GM23338 (cell line): ENCODE results near the gene RNFT2. TPM values are rescaled to one million over a fixed set of nuclear protein-coding genes. Genes with fewer than 3 reads are reported as not detected.

ENCODE experiments used
- ATAC-seq: fragments of 200-7000 bp; cut with Tn5 transposase; 3 replicates; pipeline ENCODE4 v1.9.1; 2020
- DNase-seq: peaks from one replicate; pipeline ENCODE4 v3.0.0-alpha.2; 2015; ENCODE audit warnings: low spot score
- H2AFZ ChIP-seq: fragments of 200-600 bp; sonication (generic); 2 replicates; pipeline ENCODE4 v1.8.0; 2016; ENCODE audit warnings: antibody characterized with exemption, mild to moderate bottlenecking, moderate library complexity
- H3F3A ChIP-seq: fragments of 200-600 bp; sonication (generic); replicated peaks from 2 replicates; pipeline ENCODE4 v1.8.0; 2017; ENCODE audit warnings: antibody characterized with exemption, mixed run types, low read depth
- H3K27ac ChIP-seq: fragments of 200-600 bp; sonication (generic); 2 replicates; pipeline ENCODE4 v1.6.1; 2016; ENCODE audit warnings: low read depth
- H3K27me3 ChIP-seq: fragments of 200-600 bp; sonication (generic); 2 replicates; pipeline ENCODE4 v1.8.0; 2016; ENCODE audit warnings: mild to moderate bottlenecking, mixed run types, moderate library complexity; ENCODE audit not compliant: insufficient read depth
- H3K36me3 ChIP-seq: fragments of 200-600 bp; sonication (generic); 2 replicates; pipeline ENCODE4 v1.8.0; 2016; ENCODE audit warnings: mild to moderate bottlenecking; ENCODE audit not compliant: insufficient read depth
- H3K4me1 ChIP-seq: fragments of 200-600 bp; sonication (generic); 2 replicates; pipeline ENCODE4 v1.8.0; 2016; ENCODE audit warnings: mild to moderate bottlenecking, moderate library complexity; ENCODE audit not compliant: insufficient read depth
- H3K4me2 ChIP-seq: fragments of 200-600 bp; sonication (generic); 2 replicates; pipeline ENCODE4 v1.7.1; 2017; ENCODE audit warnings: mixed run types
- H3K4me3 ChIP-seq: fragments of 200-600 bp; sonication (generic); 2 replicates; pipeline ENCODE4 v1.6.1; 2016; ENCODE audit warnings: mixed run types
- H3K79me2 ChIP-seq: fragments of 200-600 bp; sonication (generic); replicated peaks from 2 replicates; pipeline ENCODE4 v1.8.0; 2017; ENCODE audit warnings: mild to moderate bottlenecking; ENCODE audit not compliant: insufficient read depth
- H3K9me2 ChIP-seq: fragments of 200-600 bp; sonication (generic); 2 replicates; pipeline ENCODE4 v1.8.0; 2017; ENCODE audit not compliant: insufficient read depth
- H4K20me1 ChIP-seq: fragments of 200-600 bp; sonication (generic); replicated peaks from 2 replicates; pipeline ENCODE4 v1.8.0; 2017; ENCODE audit warnings: mild to moderate bottlenecking; ENCODE audit not compliant: insufficient read depth
- H3K27ac Mint-ChIP-seq: 2 replicates; pipeline ENCODE4 v1.8.0; 2020; ENCODE audit warnings: inconsistent platforms, mild to moderate bottlenecking, moderate library complexity, mixed read lengths
- H3K27me3 Mint-ChIP-seq: 3 replicates; pipeline ENCODE4 v1.8.0; 2022; ENCODE audit warnings: low read depth, mild to moderate bottlenecking, moderate library complexity, mixed read lengths, inconsistent platforms; ENCODE audit not compliant: insufficient read depth, poor library complexity
- H3K36me3 Mint-ChIP-seq: 3 replicates; pipeline ENCODE4 v1.8.0; 2021; ENCODE audit warnings: low read depth, mild to moderate bottlenecking, inconsistent platforms, moderate library complexity, mixed read lengths
- H3K4me1 Mint-ChIP-seq: 3 replicates; pipeline ENCODE4 v1.8.0; 2020; ENCODE audit warnings: mild to moderate bottlenecking, inconsistent platforms, mixed read lengths
- H3K4me3 Mint-ChIP-seq: 3 replicates; pipeline ENCODE4 v1.8.0; 2021; ENCODE audit warnings: moderate library complexity, mild to moderate bottlenecking, inconsistent platforms, mixed read lengths
- H3K9me3 Mint-ChIP-seq: 3 replicates; pipeline ENCODE4 v1.8.0; 2020; ENCODE audit warnings: moderate library complexity, mild to moderate bottlenecking, inconsistent platforms, mixed read lengths
- EZH2 ChIP-seq: fragments of 200-600 bp; sonication (generic); IDR thresholded peaks from one replicate; pipeline ENCODE4 v1.8.0; 2017; ENCODE audit warnings: antibody characterized with exemption, mild to moderate bottlenecking, low read depth; ENCODE audit not compliant: unreplicated experiment
- EZH2phosphoT487 ChIP-seq: fragments of 200-600 bp; sonication (generic); IDR thresholded peaks from one replicate; pipeline ENCODE4 v1.8.1; 2018; ENCODE audit warnings: antibody characterized with exemption; ENCODE audit not compliant: unreplicated experiment
- NANOG ChIP-seq: IDR thresholded peaks from 2 replicates; pipeline ENCODE4 v1.6.1; 2016; ENCODE audit warnings: antibody characterized with exemption, borderline replicate concordance
- STAT1 ChIP-seq: IDR thresholded peaks from one replicate; pipeline ENCODE4 v1.6.1; 2016; ENCODE audit warnings: antibody characterized with exemption; ENCODE audit not compliant: unreplicated experiment
- ZNF331 ChIP-seq: fragments of 250-450 bp; sonication (Bioruptor Pico); IDR thresholded peaks from 2 replicates; pipeline ENCODE4 v1.5.0; 2020; ENCODE audit warnings: low read depth, mild to moderate bottlenecking, moderate library complexity
- polyA plus RNA-seq: library from polyadenylated mRNA; unstranded; fragments of >200 nt; fragmentation: Nextera tagmentation; extraction: Ambion mirVana; gene quantifications from 2 replicates; pipeline ENCODE4 v1.2.1, GENCODE V29; 2016
- total RNA-seq: library from RNA; depleted of rRNA; stranded (reverse); fragments of >200 nt; shearing (Covaris generic); gene quantifications from 2 replicates; pipeline ENCODE4 v1.2.3, GENCODE V29; 2014
- TF ChIP-seq, protein P1 (sequence below), 2 experiments: fragments of 200-600 bp in 1 of 2; sonication (generic) in 1 of 2; conservative IDR thresholded peaks; 2 replicates each; pipeline versions ENCODE4 v1.5.1 to v1.6.1; 2016 to 2017; ENCODE audit warnings: antibody characterized with exemption in 2 of 2, low read depth in 2 of 2, mild to moderate bottlenecking in 2 of 2, moderate library complexity in 1 of 2
- TF ChIP-seq, protein P2 (sequence below): IDR thresholded peaks from one replicate; pipeline ENCODE4 v1.6.1; 2018; ENCODE audit warnings: antibody characterized with exemption; ENCODE audit not compliant: unreplicated experiment

Gene RNFT2
- total and polyA plus RNA-seq, 2 experiments from 2014 or later, result 19.3 to 22.9 TPM

DNA sequence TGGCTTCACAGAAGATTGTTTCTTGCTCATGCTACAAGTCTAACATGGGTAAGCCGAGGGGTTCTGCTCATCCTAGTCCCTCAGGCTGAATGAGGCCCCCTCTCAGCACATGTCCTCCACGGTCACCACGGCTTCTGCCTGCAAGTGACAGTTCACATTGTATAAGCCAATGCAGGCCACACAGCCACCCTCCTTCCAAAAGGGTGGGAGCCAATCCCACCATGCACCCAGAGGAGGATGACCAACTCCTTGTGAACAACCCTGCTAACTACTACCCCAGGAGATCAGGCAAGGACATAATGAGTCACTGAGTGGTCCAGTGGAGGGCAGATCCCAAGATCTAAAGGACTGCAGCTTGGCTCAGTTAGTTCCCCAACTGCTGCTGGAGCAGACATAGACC is 6.3 kb upstream of the RNFT2 start (continued):
- TF ChIP-seq, protein P1, sequence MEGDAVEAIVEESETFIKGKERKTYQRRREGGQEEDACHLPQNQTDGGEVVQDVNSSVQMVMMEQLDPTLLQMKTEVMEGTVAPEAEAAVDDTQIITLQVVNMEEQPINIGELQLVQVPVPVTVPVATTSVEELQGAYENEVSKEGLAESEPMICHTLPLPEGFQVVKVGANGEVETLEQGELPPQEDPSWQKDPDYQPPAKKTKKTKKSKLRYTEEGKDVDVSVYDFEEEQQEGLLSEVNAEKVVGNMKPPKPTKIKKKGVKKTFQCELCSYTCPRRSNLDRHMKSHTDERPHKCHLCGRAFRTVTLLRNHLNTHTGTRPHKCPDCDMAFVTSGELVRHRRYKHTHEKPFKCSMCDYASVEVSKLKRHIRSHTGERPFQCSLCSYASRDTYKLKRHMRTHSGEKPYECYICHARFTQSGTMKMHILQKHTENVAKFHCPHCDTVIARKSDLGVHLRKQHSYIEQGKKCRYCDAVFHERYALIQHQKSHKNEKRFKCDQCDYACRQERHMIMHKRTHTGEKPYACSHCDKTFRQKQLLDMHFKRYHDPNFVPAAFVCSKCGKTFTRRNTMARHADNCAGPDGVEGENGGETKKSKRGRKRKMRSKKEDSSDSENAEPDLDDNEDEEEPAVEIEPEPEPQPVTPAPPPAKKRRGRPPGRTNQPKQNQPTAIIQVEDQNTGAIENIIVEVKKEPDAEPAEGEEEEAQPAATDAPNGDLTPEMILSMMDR (conservative IDR thresholded peaks at IDR 0.05; ENCODE audit: low read depth in 2 of 2), result no peak
- TF ChIP-seq, protein P2, sequence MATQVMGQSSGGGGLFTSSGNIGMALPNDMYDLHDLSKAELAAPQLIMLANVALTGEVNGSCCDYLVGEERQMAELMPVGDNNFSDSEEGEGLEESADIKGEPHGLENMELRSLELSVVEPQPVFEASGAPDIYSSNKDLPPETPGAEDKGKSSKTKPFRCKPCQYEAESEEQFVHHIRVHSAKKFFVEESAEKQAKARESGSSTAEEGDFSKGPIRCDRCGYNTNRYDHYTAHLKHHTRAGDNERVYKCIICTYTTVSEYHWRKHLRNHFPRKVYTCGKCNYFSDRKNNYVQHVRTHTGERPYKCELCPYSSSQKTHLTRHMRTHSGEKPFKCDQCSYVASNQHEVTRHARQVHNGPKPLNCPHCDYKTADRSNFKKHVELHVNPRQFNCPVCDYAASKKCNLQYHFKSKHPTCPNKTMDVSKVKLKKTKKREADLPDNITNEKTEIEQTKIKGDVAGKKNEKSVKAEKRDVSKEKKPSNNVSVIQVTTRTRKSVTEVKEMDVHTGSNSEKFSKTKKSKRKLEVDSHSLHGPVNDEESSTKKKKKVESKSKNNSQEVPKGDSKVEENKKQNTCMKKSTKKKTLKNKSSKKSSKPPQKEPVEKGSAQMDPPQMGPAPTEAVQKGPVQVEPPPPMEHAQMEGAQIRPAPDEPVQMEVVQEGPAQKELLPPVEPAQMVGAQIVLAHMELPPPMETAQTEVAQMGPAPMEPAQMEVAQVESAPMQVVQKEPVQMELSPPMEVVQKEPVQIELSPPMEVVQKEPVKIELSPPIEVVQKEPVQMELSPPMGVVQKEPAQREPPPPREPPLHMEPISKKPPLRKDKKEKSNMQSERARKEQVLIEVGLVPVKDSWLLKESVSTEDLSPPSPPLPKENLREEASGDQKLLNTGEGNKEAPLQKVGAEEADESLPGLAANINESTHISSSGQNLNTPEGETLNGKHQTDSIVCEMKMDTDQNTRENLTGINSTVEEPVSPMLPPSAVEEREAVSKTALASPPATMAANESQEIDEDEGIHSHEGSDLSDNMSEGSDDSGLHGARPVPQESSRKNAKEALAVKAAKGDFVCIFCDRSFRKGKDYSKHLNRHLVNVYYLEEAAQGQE, result no peak
- TF ChIP-seq NANOG, result no peak
- no peak for TF ChIP-seq EZH2

DNA sequence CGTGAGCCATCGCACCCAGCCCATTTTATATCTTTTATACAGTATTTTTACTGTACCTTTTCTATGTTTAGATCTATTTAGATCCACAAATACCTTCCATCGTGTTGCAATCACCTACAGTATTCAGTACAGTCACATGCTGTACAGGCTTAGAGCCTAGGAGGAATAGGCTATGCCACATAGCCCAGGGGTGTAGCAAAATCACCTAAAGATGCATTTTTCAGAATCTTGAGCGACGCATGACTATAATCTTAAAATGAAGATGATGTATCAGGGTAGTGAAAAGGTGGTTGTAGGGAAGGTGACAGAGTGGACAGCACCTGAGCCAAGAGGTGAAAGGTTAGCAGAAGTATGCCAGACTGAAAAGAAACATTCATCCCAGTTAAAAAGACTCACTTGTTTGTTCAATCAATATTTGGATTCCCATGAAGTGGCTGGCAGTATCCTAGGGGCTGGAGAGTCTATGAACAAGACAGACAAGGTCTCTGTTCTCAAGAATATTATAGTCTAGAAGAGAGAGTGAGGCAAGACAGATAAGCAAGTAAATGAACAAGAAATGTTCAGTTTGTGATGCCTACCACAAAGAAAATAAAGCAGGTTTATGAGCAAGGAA is 3.9 kb upstream of the RNFT2 start:
- no peak overlapping the region for H3K4me2 ChIP-seq
- no peaks in the 10 kb centered on the region for H3F3A ChIP-seq
- H3K4me3 ChIP-seq, result no peak overlapping the region
- H3K36me3 Mint-ChIP-seq, result peaks cover 16% of the 10 kb centered on the region; the same call in 2 of the 3 replicates
- ATAC-seq (no peak), DNase-seq (no peak)
- no peaks in the 10 kb centered on the region for H3K36me3 ChIP-seq
- peaks cover 82% of the 10 kb centered on the region for H3K79me2 ChIP-seq
- H2AFZ ChIP-seq, result no peak overlapping the region
- no peaks in the 10 kb centered on the region for H3K9me3 Mint-ChIP-seq
- peaks cover 10% of the 10 kb centered on the region for H3K4me1 Mint-ChIP-seq
- H3K27me3 ChIP-seq, result no peaks in the 10 kb centered on the region
- H3K9me2 ChIP-seq, result no peaks in the 10 kb centered on the region
- H3K4me3 Mint-ChIP-seq, result no peak overlapping the region
- H3K27ac Mint-ChIP-seq, result no peak overlapping the region
- H3K27ac ChIP-seq, result no peak overlapping the region
- peaks cover 21% of the 10 kb centered on the region; the same call in 1 of the 2 replicates for H4K20me1 ChIP-seq
- peaks cover 3% of the 10 kb centered on the region for H3K27me3 Mint-ChIP-seq
- H3K4me1 ChIP-seq, result peaks cover 12% of the 10 kb centered on the region
- no peak for TF ChIP-seq EZH2phosphoT487
- TF ChIP-seq STAT1, result no peak
- TF ChIP-seq, protein P2, result no peak
- TF ChIP-seq, protein P1 (conservative IDR thresholded peaks at IDR 0.05; ENCODE audit: low read depth in 2 of 2), result no peak
- no peak for TF ChIP-seq NANOG
- no peak for TF ChIP-seq ZNF331
